Caco-2 (cell line): ENCODE results near the gene KIF13A. TPM values are rescaled to one million over a fixed set of nuclear protein-coding genes. Genes with fewer than 3 reads are reported as not detected.

Experiments
- BruUV-seq: library from RNA; stranded (reverse); fragments of 400-500 nt; replicated peaks from 2 replicates; lab custom pipeline; 2021; lab: Mats Ljungman, UMichigan
- CTCF ChIA-PET: fragments of 300-600 bp; sonication (Branson Sonifier 250); formaldehyde crosslinking; loops from one replicate; lab custom pipeline; 2022; ENCODE audit warnings: antibody characterized with exemption; lab: Charles Lee
- POLR2A ChIA-PET: fragments of 300-600 bp; sonication (Branson Sonifier 250); formaldehyde crosslinking; loops from one replicate; lab custom pipeline; 2022; ENCODE audit warnings: antibody characterized with exemption; lab: Charles Lee
- DNase-seq, 2 experiments: peaks; one replicate each; pipeline versions ENCODE4 v3.0.0 to v3.0.0-alpha.2; 2020 to 2022
- H3K27me3 ChIP-seq: replicated peaks from 2 replicates; pipeline ENCODE4 v1.6.0; 2011; ENCODE audit warnings: low read length; ENCODE audit not compliant: control insufficient read depth, insufficient read depth
- H3K36me3 ChIP-seq: 2 replicates; pipeline ENCODE4 v1.5.1; 2011; ENCODE audit warnings: low read length; ENCODE audit not compliant: control insufficient read depth, insufficient read depth
- H3K4me1 ChIP-seq: fragments of 250-450 bp; sonication (Bioruptor Pico); 2 replicates; pipeline ENCODE4 v1.5.1; 2020; ENCODE audit warnings: mild to moderate bottlenecking
- H3K4me3 ChIP-seq: 2 replicates; pipeline ENCODE4 v1.5.1; 2011; ENCODE audit warnings: low read depth, mild to moderate bottlenecking, control low read depth, low read length
- H3K9me3 ChIP-seq: fragments of 250-450 bp; sonication (Bioruptor Pico); 2 replicates; pipeline ENCODE4 v1.5.1; 2020; ENCODE audit warnings: mild to moderate bottlenecking, moderate library complexity
- H3K27ac Mint-ChIP-seq: one replicate; pipeline ENCODE4 v1.8.0; 2022; ENCODE audit warnings: mixed read lengths; ENCODE audit not compliant: unreplicated experiment
- H3K27me3 Mint-ChIP-seq: one replicate; pipeline ENCODE4 v1.8.0; 2022; ENCODE audit warnings: mixed read lengths; ENCODE audit not compliant: insufficient read depth, unreplicated experiment
- H3K36me3 Mint-ChIP-seq: one replicate; pipeline ENCODE4 v1.8.0; 2022; ENCODE audit warnings: mild to moderate bottlenecking, mixed read lengths; ENCODE audit not compliant: insufficient read depth, unreplicated experiment
- H3K4me1 Mint-ChIP-seq: one replicate; pipeline ENCODE4 v1.8.0; 2022; ENCODE audit warnings: low read depth, mixed read lengths; ENCODE audit not compliant: unreplicated experiment
- H3K4me3 Mint-ChIP-seq: one replicate; pipeline ENCODE4 v1.8.0; 2022; ENCODE audit warnings: mild to moderate bottlenecking, moderate library complexity, mixed read lengths; ENCODE audit not compliant: unreplicated experiment
- H3K9me3 Mint-ChIP-seq: one replicate; pipeline ENCODE4 v1.8.0; 2022; ENCODE audit warnings: mixed read lengths; ENCODE audit not compliant: unreplicated experiment
- CTCF ChIP-seq, 2 experiments: fragments of 200-600 bp in 1 of 2; IDR thresholded peaks; 1 replicate in 1 of 2; 2 replicates in 1 of 2; pipeline versions ENCODE4 v1.5.1 to v1.8.0; 2011 to 2022; ENCODE audit warnings: antibody characterized with exemption in 1 of 2, control low read depth in 1 of 2, inconsistent platforms in 1 of 2, low read depth in 1 of 2, low read length in 1 of 2, mild to moderate bottlenecking in 1 of 2, moderate library complexity in 1 of 2; ENCODE audit not compliant: insufficient read depth in 1 of 2, severe bottlenecking in 1 of 2, unreplicated experiment in 1 of 2
- intact Hi-C: fragments of 100-400 bp; cut with micrococcal nuclease; formaldehyde crosslinking; loops from one replicate; pipeline ENCODE4 v1.10.0; 2022; ENCODE audit not compliant: unreplicated experiment
- total RNA-seq: library from RNA; stranded (reverse); gene quantifications from 2 replicates; pipeline ENCODE4 v1.2.3, GENCODE V29; 2022

KIF13A gene
- total RNA-seq, 1 experiment from 2014 or later: 13.8 TPM

GRCh38 chr6:17877895-17878440 is 109.5 kb downstream of the KIF13A start:
- H3K9me3 ChIP-seq: no peaks in the 10 kb centered on the region
- no peaks in the 10 kb centered on the region for H3K36me3 Mint-ChIP-seq
- no peak for TF ChIP-seq CTCF (IDR thresholded peaks at IDR 0.05; ENCODE audit: insufficient read depth in 1 of 2, low read depth in 1 of 2, low read length in 1 of 2, severe bottlenecking in 1 of 2, unreplicated experiment in 1 of 2)
- no peaks in the 10 kb centered on the region for H3K27me3 Mint-ChIP-seq
- peak overlapping the region; percentile 23 for H3K27ac Mint-ChIP-seq
- BruUV-seq: no TSS peak
- H3K4me1 Mint-ChIP-seq: peaks cover 16% of the 10 kb centered on the region
- ChIA-PET CTCF (no interaction called here), POLR2A (no interaction called here)
- intact Hi-C loops: no loop called here
- no peaks in the 10 kb centered on the region for H3K36me3 ChIP-seq
- H3K9me3 Mint-ChIP-seq: no peaks in the 10 kb centered on the region
- peaks cover 21% of the 10 kb centered on the region for H3K4me1 ChIP-seq
- H3K27me3 ChIP-seq: no peaks in the 10 kb centered on the region
- H3K4me3 ChIP-seq: no peak overlapping the region
- no peak overlapping the region for H3K4me3 Mint-ChIP-seq
- no peak for DNase-seq

GRCh38 chr6:17877196-17877894 is 110.1 kb downstream of the KIF13A start:
- DNase-seq: no peak
- H3K36me3 ChIP-seq: no peaks in the 10 kb centered on the region
- Mint-ChIP-seq H3K27me3 (no peaks in the 10 kb centered on the region), H3K4me1 (peaks cover 16% of the 10 kb centered on the region), H3K9me3 (no peaks in the 10 kb centered on the region), H3K36me3 (no peaks in the 10 kb centered on the region), H3K4me3 (no peak overlapping the region), H3K27ac (peak overlapping the region; percentile 23)
- no peaks in the 10 kb centered on the region for H3K9me3 ChIP-seq
- no peaks in the 10 kb centered on the region for H3K27me3 ChIP-seq
- intact Hi-C loops: no loop called here
- H3K4me1 ChIP-seq: peaks cover 21% of the 10 kb centered on the region
- no peak for TF ChIP-seq CTCF (IDR thresholded peaks at IDR 0.05; ENCODE audit: insufficient read depth in 1 of 2, low read depth in 1 of 2, low read length in 1 of 2, severe bottlenecking in 1 of 2, unreplicated experiment in 1 of 2)
- ChIA-PET CTCF (no interaction called here), POLR2A (no interaction called here)
- no TSS peak for BruUV-seq
- H3K4me3 ChIP-seq: no peak overlapping the region

- ChIA-PET POLR2A (no interaction called here), CTCF (interaction anchor here (0.6 kb wide), 1 partner anchor 470 kb away, joined by 3 read pairs; no protein-coding TSS in a partner anchor)
- no peaks in the 10 kb centered on the region for H3K27me3 ChIP-seq
- H3K9me3 ChIP-seq: no peaks in the 10 kb centered on the region
- no peak for DNase-seq
- Mint-ChIP-seq H3K4me3 (no peak overlapping the region), H3K9me3 (no peaks in the 10 kb centered on the region), H3K27ac (no peak overlapping the region), H3K36me3 (no peaks in the 10 kb centered on the region), H3K4me1 (peaks cover 16% of the 10 kb centered on the region), H3K27me3 (no peaks in the 10 kb centered on the region)
- H3K36me3 ChIP-seq: no peaks in the 10 kb centered on the region
- intact Hi-C loops: no loop called here
- no peak for TF ChIP-seq CTCF (IDR thresholded peaks at IDR 0.05; ENCODE audit: insufficient read depth in 1 of 2, low read depth in 1 of 2, low read length in 1 of 2, severe bottlenecking in 1 of 2, unreplicated experiment in 1 of 2)
- H3K4me1 ChIP-seq: peaks cover 21% of the 10 kb centered on the region
- no peak overlapping the region for H3K4me3 ChIP-seq
- BruUV-seq: no TSS peak
Observed at GRCh38 chr6:17874753-17875152, 112.7 kb downstream of the KIF13A start.
